Activated naive CD8-positive, alpha-beta T cell (primary cell): ENCODE results near the gene MX2.

Experiments
- H3K27ac Mint-ChIP-seq: one replicate; pipeline ENCODE4 v1.8.0; 2021; ENCODE audit warnings: mixed read lengths
- H3K27me3 Mint-ChIP-seq: one replicate; pipeline ENCODE4 v1.8.0; 2021; ENCODE audit warnings: mixed read lengths
- H3K36me3 Mint-ChIP-seq: one replicate; pipeline ENCODE4 v1.8.0; 2021; ENCODE audit warnings: mixed read lengths
- H3K4me1 Mint-ChIP-seq: one replicate; pipeline ENCODE4 v1.8.0; 2021; ENCODE audit warnings: low read depth, mixed read lengths
- H3K4me3 Mint-ChIP-seq: one replicate; pipeline ENCODE4 v1.8.0; 2021; ENCODE audit warnings: mild to moderate bottlenecking, mixed read lengths
- H3K9me3 Mint-ChIP-seq: one replicate; pipeline ENCODE4 v1.8.0; 2021; ENCODE audit warnings: low read depth, mixed read lengths

Gene MX2

DNA sequence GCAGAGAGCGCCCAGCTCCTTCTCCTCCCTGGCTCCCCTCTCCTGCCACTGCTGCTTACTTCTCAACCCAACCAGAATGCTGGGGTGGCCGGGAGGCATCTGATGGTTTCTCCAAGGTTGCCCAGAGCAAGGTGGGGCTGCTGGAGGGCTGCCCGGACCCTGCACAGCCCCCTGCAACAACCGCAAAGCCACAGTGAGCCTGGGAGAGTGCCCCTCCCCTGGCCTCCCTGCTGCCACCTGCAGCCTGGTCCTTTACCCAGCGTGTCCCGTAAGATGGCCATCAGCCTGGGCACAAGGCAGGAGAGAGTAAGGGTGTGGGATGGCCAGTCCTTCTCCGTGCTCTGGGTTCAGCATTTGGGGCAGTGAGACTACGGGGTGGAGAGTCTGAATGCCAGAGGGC, 17.0 kb downstream of the MX2 start:
- Mint-ChIP-seq H3K27ac (no peak overlapping the region), H3K4me1 (peaks cover 11% of the 10 kb centered on the region), H3K27me3 (no peaks in the 10 kb centered on the region), H3K9me3 (no peaks in the 10 kb centered on the region), H3K4me3 (no peak overlapping the region), H3K36me3 (peaks cover 6% of the 10 kb centered on the region)

DNA sequence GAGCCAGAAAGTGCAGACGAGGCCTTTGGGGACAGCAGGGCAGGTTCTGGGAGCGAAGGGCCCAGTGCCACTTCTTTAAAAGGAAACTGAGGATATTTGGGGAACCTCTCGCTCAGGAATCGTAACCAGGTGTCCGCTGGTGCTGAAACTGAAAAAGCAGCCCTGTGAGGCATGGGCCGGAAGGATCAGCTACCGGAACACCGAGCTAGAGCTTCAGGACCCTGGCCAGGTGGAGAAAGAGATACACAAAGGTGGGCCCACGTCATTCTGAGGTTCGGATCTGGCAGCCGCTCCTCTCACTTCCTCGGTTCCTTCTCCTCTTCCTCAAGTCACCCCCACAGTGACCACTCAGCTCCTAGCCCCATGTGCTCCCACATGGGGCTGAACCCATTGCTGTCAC, 18.1 kb downstream of the MX2 start:
- Mint-ChIP-seq H3K27ac (no peak overlapping the region), H3K4me1 (peaks cover 8% of the 10 kb centered on the region), H3K9me3 (no peaks in the 10 kb centered on the region), H3K4me3 (no peak overlapping the region), H3K27me3 (no peaks in the 10 kb centered on the region), H3K36me3 (peaks cover 6% of the 10 kb centered on the region)

DNA sequence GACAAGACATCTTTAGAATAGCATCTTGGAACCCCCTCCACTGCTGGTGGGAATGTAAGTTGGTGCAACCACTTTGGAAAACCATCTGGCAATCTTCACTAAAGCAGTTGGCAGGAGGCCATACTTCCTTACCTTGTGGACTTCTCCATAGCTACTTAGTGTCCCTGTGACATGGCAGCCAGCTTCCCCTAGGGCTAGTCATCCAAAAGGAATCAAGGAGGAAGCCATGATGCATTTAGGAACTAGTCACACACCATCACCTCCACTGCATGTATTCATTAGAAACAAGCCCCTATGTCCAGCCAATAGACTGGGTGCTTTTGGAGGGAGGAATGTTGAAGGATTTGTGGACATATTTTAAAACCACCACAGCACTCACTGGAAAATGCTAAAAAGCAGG, 19.9 kb downstream of the MX2 start:
- H3K4me1 Mint-ChIP-seq: peaks cover 2% of the 10 kb centered on the region
- H3K36me3 Mint-ChIP-seq: peaks cover 9% of the 10 kb centered on the region
- no peaks in the 10 kb centered on the region for H3K9me3 Mint-ChIP-seq
- H3K27ac Mint-ChIP-seq: no peak overlapping the region
- no peak overlapping the region for H3K4me3 Mint-ChIP-seq
- no peaks in the 10 kb centered on the region for H3K27me3 Mint-ChIP-seq

DNA sequence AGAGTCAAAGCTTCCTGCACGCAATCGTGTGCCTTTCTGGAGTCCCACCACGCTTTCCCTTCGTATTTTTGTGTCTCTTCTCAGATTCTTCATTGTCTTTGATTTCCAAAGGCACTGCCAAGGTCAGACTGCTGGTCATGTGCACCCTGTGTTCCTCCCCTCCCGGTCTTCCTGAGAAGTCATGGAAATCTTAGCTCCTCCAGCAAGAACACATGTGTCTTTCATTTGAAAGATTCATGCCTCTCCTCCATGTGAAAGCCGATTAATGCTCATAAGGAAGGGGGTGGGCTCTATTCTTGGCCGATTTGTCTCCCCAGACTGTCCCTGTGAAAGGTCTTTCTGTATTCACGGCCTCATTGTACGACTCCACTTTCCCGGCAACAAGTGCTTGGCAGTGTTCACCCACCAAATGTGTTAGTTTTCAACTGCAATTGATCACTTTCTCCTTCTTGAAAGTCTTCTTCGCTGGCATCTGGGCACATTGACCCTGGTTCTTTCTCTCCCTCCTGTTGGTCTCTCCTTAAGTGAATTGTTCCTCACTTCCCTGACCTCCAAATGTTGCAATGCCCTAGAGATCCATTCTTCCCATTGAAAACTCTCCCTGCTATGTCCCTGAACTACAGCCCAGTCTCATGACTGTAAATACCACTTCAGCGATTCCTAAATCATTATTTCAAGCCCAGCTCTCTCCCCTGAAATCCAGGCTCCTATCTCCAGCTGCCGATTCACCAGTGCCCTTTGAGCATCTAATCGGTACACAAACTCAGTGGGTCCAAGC, 25.4 kb downstream of the MX2 start:
- Mint-ChIP-seq H3K27ac (no peak overlapping the region), H3K4me1 (no peaks in the 10 kb centered on the region), H3K9me3 (no peaks in the 10 kb centered on the region), H3K4me3 (no peak overlapping the region), H3K36me3 (peaks cover 13% of the 10 kb centered on the region), H3K27me3 (no peaks in the 10 kb centered on the region)

DNA sequence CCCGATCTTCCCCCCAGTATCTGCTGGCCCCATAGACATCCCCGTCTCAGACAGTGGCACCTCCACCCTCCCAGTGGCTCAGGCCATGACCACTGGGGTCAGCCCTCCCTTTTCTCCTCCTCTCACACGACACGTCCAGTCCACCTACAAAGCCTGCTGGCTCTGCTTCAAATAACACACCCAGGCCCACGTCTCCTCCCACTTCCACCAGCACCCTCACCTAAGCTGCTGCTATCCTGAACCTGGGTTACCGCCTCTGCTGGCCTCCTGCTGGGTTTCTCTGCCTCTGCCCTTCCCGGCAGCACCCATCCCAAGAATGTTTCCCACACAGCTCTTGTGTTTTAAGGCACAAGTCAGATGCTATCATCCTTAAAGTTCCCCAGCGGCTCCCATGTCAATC, 26.0 kb downstream of the MX2 start:
- H3K4me1 Mint-ChIP-seq: no peaks in the 10 kb centered on the region
- H3K4me3 Mint-ChIP-seq: no peak overlapping the region
- no peaks in the 10 kb centered on the region for H3K9me3 Mint-ChIP-seq
- H3K27ac Mint-ChIP-seq: no peak overlapping the region
- no peaks in the 10 kb centered on the region for H3K27me3 Mint-ChIP-seq
- H3K36me3 Mint-ChIP-seq: peaks cover 13% of the 10 kb centered on the region

DNA sequence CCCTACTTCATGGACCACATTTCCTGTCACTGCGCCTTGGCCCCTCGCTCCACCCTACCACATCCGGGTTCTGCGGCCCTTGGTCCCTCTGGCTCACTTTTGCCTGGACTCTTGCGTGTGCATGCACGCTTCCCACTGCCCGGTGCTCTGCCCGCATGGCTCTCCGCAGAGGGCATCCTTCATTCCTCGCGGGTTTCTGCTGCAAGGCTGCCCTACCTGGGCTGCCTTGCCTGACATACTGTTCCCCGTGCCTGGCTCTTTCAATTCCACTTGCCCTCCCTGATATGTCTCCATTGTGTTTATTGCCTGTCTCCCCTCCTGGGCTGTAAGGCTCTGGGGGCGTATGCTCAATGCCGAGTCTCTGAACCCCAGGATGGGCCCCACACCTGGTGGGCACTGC, 26.4 kb downstream of the MX2 start:
- Mint-ChIP-seq H3K4me3 (no peak overlapping the region), H3K27ac (peak overlapping the region; percentile 18), H3K36me3 (peaks cover 15% of the 10 kb centered on the region), H3K9me3 (no peaks in the 10 kb centered on the region), H3K4me1 (no peaks in the 10 kb centered on the region), H3K27me3 (no peaks in the 10 kb centered on the region)

DNA sequence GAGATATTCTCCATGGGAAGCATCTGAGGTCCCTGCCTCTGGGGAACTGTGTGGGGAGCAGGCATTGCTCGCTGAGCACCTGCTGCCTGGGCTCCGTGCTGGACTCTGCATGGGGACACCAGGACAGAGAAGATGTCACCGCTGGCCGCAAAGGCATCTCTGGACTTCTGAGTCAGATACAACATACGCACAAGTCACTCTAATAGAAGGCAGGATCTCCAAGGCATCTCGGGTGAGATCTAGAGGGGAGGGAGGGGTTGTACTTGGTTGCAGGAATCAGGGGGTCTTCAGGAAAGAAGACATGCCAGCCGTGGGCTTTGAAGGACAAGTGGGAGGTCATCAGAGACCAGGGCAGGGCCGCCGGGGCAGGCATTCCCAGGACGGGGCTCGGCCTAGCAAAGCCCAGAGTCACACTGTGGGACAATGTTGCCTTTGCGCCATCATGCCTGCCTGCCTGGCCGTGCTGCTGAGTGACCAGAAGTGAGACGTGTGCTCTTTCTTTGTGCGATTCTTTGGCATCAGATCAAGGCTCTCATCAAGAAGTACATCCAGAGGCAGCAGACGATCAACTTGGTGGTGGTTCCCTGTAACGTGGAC, 28.3 kb downstream of the MX2 start:
- H3K36me3 Mint-ChIP-seq: peaks cover 18% of the 10 kb centered on the region
- peak overlapping the region; percentile 11 for H3K27ac Mint-ChIP-seq
- no peak overlapping the region for H3K4me3 Mint-ChIP-seq

DNA sequence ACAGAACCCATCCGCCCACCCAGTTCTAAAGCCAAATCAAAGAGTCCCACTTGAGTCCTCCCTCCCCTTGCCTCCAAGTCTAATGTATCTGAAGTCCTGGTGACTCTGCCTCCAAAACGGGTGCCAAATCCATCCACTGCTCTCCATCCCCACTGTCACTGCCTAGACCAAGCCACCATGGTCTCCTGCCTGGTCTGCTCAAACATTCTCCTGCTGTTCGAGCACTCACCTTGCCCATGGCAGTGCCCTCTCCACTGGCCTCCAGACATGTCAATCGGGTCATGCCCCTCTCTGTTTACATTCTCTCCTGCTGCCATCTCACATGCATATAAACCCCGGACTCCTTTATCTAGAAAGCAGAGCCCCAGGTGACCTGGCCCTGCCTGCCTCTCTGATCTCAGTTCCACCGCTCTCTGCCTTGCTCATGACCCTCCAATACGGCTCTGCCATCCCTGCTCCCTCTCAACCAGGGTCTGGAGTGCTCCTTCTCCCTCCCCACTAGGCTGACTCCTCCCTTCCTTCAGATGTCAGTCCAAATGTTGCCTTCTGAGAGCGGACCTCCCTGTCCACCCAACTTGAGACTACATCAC, 32.1 kb downstream of the MX2 start:
- Mint-ChIP-seq H3K4me1 (no peaks in the 10 kb centered on the region), H3K36me3 (peaks cover 12% of the 10 kb centered on the region), H3K4me3 (no peak overlapping the region), H3K9me3 (no peaks in the 10 kb centered on the region), H3K27me3 (no peaks in the 10 kb centered on the region), H3K27ac (peak overlapping the region; percentile 37)

More for the DNA sequence above, 28.3 kb downstream of the MX2 start:
- Mint-ChIP-seq H3K9me3 (no peaks in the 10 kb centered on the region), H3K27me3 (no peaks in the 10 kb centered on the region), H3K4me1 (no peaks in the 10 kb centered on the region)

DNA sequence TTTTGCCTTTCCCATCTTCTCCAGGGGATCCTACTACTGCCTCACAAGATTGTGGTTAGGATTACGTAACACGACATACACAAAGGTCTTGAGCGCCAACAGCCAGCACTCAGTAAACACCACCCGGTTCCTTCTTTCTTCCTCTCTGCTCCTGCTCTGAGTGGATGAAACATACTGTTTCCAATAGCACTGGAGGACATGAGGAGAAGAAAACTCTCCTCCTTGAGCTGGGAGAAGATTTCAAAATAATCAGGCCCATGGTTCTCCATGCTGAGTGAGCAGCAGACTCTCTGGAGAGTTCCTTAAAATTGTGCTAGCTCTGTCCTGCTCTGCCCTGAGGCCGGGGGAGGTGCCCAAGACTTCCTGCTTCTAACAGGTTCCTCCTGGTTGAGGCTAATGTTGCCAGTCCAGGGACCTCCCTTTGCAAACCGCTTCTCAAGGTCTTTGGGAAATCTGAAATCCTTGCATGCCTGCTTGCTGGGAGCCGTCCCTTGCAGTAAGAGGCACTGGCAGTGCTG, 34.8 kb downstream of the MX2 start:
- H3K36me3 Mint-ChIP-seq: peaks cover 12% of the 10 kb centered on the region
- no peak overlapping the region for H3K4me3 Mint-ChIP-seq
- H3K27ac Mint-ChIP-seq: no peak overlapping the region
- H3K9me3 Mint-ChIP-seq: no peaks in the 10 kb centered on the region
- H3K4me1 Mint-ChIP-seq: no peaks in the 10 kb centered on the region
- H3K27me3 Mint-ChIP-seq: no peaks in the 10 kb centered on the region

DNA sequence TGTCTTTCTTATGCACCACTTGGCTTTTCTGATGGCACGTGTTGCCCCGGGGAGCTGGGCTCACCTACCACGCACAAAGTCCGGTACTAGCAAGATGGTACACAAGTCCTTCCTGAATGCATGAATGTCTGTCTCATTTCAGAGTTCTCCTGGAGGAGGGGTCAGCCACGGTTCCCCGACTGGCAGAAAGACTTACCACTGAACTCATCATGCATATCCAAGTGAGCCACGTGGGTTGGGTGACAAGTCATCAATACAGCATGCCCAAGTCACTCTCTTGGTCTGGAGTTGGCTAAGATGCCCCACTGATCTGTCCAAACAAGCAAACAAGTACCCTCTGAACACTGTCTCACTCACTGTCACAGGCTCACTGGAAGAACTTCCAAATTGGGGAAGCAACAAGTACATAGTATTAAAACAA, 35.7 kb downstream of the MX2 start:
- Mint-ChIP-seq H3K4me3 (no peak overlapping the region), H3K9me3 (no peaks in the 10 kb centered on the region), H3K36me3 (peaks cover 12% of the 10 kb centered on the region), H3K27me3 (no peaks in the 10 kb centered on the region), H3K27ac (no peak overlapping the region), H3K4me1 (no peaks in the 10 kb centered on the region)

DNA sequence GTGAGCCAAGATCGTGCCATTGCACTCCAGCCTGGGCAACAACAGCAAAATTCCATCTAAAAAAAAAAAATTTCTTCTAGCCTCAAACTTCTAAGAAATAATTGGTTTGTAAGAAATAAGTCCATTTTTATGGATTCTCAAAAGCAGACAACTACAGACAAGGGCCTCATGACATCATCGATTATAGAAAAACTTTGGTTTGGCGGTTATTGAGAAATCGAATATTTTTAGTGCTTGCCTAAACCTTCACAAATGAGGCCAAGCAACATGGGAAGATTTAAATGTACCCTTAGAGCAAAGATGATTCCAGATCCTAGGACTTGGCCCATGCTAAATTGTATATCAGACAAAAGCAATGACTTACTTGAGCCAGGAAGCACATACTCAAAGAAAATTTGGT, 36.4 kb downstream of the MX2 start:
- Mint-ChIP-seq H3K4me3 (no peak overlapping the region), H3K4me1 (no peaks in the 10 kb centered on the region), H3K27ac (no peak overlapping the region), H3K27me3 (no peaks in the 10 kb centered on the region), H3K36me3 (peaks cover 13% of the 10 kb centered on the region), H3K9me3 (no peaks in the 10 kb centered on the region)

DNA sequence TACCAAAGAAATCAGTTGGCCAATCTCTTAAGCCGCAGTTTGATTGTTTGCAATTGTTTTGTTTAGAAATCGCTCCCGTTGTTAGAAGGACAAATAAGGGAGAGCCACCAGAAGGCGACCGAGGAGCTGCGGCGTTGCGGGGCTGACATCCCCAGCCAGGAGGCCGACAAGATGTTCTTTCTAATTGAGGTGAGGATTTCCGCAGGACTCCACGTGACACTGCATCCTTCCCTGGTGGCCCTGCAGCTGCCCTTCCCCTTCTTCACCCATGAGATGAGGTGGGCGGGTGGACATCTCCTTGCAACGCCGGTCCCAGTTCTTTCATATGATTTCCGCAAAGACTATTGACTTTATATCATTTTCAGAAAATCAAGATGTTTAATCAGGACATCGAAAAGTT, 37.0 kb downstream of the MX2 start:
- H3K4me3 Mint-ChIP-seq: no peak overlapping the region
- H3K27me3 Mint-ChIP-seq: no peaks in the 10 kb centered on the region
- no peak overlapping the region for H3K27ac Mint-ChIP-seq
- peaks cover 12% of the 10 kb centered on the region for H3K36me3 Mint-ChIP-seq
- no peaks in the 10 kb centered on the region for H3K4me1 Mint-ChIP-seq
- H3K9me3 Mint-ChIP-seq: no peaks in the 10 kb centered on the region

DNA sequence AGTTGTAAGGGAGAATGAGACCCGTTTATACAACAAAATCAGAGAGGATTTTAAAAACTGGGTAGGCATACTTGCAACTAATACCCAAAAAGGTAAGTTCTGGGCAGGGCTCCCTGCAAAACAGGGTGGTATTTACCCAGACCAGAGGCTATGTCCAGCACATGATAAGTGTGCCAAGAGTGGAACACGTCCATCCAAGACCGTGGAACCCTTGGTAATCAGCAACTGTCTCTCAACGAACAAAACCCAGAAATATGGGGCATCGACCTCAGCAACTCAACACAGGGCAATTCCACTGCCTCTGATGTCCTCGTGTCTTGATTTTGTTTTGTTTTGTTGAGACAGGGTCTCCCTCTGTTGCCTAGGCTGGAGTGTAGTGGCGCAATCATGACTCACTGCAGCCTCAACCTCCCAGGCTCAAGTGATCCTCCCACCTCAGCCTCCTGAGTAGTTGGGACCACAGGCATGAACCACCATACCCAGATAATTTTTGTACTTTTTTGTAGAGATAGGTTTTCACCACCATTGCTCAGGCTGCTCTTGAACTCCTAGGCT, 37.5 kb downstream of the MX2 start:
- H3K4me1 Mint-ChIP-seq: no peaks in the 10 kb centered on the region
- H3K27ac Mint-ChIP-seq: no peak overlapping the region
- H3K4me3 Mint-ChIP-seq: no peak overlapping the region
- peaks cover 8% of the 10 kb centered on the region for H3K36me3 Mint-ChIP-seq
- no peaks in the 10 kb centered on the region for H3K27me3 Mint-ChIP-seq
- H3K9me3 Mint-ChIP-seq: no peaks in the 10 kb centered on the region

DNA sequence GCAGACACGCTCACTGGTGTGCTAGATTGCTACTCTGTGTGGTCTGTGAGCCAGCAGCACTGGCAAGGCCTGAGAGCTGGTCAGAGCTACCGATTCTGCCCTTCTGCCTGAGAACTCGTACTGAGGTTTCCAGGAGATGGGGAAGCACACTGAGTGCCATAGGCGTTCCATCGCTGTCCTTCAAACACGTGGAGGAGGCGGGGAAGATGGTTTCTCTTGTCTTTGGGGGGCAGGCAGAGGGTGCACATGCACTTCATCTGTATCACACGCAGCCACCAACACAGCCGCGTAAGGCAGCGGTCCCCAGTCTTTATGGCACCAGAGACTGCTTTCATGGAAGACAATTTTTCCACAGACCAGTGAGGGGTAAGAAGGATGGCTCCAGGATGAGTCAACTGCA, 40.4 kb downstream of the MX2 start:
- Mint-ChIP-seq H3K4me1 (no peaks in the 10 kb centered on the region), H3K27me3 (no peaks in the 10 kb centered on the region), H3K27ac (no peak overlapping the region), H3K4me3 (no peak overlapping the region), H3K36me3 (peaks cover 12% of the 10 kb centered on the region), H3K9me3 (no peaks in the 10 kb centered on the region)

DNA sequence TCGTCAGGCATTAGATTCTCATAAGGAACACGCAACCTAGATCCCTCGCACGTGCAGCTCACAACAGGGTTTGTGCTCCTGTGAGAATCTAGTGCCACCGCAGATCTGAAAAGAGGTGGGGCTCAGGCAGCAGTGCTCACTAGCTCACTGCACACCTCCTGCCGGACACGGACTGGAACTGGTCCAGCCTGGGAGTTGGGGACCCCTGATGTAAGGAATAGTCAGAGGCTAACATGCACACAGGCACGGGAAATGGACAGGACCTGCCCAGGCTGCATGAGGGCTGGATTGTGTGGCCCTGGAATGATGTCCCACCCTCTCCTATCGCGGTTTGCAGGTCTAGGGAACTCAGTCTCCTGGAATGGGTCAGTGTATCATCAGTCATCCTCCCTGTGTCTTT, 41.0 kb downstream of the MX2 start:
- no peak overlapping the region for H3K27ac Mint-ChIP-seq
- H3K27me3 Mint-ChIP-seq: no peaks in the 10 kb centered on the region
- H3K4me1 Mint-ChIP-seq: no peaks in the 10 kb centered on the region
- H3K4me3 Mint-ChIP-seq: no peak overlapping the region
- peaks cover 10% of the 10 kb centered on the region for H3K36me3 Mint-ChIP-seq
- no peaks in the 10 kb centered on the region for H3K9me3 Mint-ChIP-seq
